GM12892 (cell line): ENCODE results near the gene NSD1.

ENCODE experiments used
- DNase-seq: peaks from one replicate; pipeline ENCODE4 v3.0.0; 2011; ENCODE audit not compliant: insufficient read length
- FAIRE-seq: peaks from 2 replicates; lab custom pipeline; 2011; peaks lifted over from hg19 to GRCh38; lab: Jason Lieb, UNC
- POLR2A ChIP-seq: IDR thresholded peaks from 2 replicates; pipeline ENCODE4 v1.6.1; 2011; ENCODE audit warnings: low read depth, low read length, control low read depth
- POLR2AphosphoS5 ChIP-seq: IDR thresholded peaks from 2 replicates; pipeline ENCODE4 v1.6.1; 2011; ENCODE audit warnings: low read depth, low read length, control low read depth
- TAF1 ChIP-seq: IDR thresholded peaks from 2 replicates; pipeline ENCODE4 v1.6.1; 2011; ENCODE audit warnings: low read depth, mild to moderate bottlenecking, control low read depth, low read length, borderline replicate concordance

NSD1 gene

DNA sequence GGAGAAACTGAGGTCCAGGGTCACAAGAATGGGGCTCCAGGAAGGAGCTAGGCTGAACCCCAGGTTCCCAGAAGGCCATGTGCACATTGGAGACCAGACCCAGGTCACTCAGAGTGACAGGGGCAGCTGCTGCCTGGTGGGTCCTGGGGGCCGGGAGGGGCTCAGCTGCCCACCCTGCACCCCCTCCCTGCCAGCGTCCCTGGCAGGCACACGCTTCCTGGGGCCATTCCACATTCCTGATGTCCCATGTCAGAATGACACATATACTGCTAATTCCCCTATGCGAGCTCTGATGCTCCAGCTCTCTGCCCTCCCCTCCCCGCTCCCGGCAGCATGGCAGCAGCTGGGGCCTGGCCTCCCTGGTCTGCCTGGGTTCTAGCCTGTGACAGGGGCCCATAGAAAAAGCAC lies 32.9 kb upstream of the NSD1 start:
- DNase-seq (no peak), FAIRE-seq (no peak)
- no peak for TF ChIP-seq POLR2AphosphoS5
- no peak for TF ChIP-seq TAF1

DNA sequence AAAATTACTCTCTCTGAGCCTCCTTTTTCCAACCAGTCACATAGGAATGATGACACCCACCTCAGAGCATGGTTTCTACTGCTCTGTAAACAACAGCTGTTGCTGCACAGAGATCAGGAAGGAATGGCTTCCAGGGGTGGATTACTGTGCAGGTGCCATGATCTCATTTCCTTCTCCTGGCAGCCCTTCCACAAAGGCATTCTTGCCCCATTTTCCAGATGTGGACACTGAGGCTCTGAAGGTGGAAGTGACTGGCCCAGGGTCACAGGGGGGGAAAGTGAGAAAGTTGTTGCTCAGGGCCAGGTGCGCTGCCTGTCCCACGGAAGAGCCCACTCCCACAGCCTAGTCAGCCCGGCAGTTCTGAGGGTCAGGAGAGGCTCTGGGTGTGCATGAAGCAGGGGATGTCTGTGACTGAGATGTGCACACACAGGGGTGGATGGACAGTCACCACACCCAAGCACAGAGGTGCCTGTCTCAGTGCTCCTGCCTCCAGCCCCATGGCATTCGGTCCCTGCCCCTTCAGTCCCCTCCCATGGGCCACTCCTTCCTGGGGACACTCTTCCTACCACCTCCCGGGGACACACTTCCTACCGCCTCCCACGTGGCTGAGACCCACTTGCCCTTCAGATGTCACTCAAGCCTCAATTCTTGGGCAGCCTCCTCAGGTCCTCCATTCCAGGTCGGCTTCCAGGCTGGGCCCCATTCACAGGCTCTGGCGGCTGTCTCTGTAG lies 29.9 kb upstream of the NSD1 start:
- TF ChIP-seq POLR2AphosphoS5 (no peak), TAF1 (no peak), POLR2A (no peak)

DNA sequence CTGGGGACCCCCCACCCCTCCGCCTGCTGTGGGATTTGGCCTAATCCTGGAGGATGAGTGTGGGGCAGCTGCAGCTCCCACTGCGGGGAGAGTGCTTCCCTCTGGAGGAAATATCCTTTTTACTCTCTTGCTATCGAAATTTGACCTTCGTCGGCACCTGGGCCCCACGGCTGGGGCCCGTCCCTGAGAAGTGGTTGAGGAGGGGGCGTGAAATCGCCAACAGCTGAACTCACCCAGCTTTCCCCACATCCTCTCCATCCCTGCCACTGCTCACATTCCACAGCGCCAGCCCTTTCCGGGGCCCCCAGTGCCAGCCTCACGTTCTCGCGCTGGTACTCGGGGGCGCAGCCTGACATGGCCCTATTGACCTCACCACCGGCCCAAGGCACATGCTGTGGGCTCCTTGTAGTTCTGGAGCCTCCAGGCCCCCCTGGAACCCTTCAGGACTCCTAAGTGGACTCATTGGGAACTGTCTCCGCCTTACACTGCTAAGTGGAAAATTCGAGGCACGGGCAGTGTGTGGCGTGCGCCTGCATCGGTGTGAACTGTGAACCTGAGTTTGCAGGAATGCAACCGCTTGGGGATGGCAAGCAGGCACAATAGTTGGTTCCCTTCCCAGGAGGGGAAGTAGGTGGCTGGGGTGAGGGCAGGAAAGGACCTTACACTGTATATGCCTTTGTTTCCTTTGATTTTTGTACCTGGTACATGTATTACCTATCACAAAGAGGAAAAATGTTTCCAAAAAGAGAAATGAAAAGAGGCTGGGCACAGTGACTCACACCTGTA lies 27.7 kb upstream of the NSD1 start:
- no peak for TF ChIP-seq POLR2A
- DNase-seq: no peak
- FAIRE-seq: no peak

More for the DNA sequence above, 29.9 kb upstream of the NSD1 start:
- no peak for DNase-seq
- no peak for FAIRE-seq

DNA sequence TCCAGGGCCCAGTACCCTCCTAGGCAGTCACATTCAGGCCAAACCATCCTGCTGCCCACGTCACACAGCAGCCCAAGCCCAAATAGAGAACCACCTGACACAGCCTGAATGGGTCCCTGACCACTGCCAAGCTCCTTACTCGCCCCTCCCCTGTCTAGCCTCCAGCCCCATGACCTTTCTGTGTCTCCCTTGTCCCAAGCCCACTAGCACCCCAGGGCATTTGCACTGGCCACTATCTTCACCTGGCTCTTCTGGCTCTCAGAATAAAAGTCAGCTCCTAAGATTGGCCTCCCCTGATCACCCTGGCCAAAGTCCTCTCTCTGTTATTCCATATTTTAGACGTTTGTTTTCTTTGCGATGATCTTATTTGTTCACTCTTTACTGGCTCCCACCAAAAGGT lies 26.4 kb upstream of the NSD1 start:
- DNase-seq (no peak), FAIRE-seq (no peak)
- TF ChIP-seq POLR2AphosphoS5 (no peak), TAF1 (no peak), POLR2A (no peak)

DNA sequence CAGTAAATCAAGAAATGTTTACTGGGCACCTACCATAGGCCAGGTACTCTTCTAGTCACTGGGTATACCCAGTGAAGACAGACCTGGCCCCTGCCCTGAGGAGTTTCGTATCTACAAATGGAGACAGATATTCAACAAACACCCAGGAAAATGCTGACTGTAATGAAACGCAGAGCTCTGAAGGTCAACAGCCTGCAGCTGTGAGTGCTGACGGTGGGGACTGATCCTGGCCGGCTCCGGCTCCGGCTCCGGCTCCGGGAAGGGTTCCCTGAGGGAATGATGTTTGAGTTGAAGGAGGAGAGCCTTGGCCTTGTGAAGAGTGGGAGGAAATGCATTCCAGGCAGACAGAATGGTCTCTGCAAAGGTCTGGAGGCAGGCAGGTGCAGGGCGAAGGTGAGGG lies 23.8 kb upstream of the NSD1 start:
- DNase-seq (no peak), FAIRE-seq (no peak)
- TF ChIP-seq POLR2A (no peak), TAF1 (no peak), POLR2AphosphoS5 (no peak)

DNA sequence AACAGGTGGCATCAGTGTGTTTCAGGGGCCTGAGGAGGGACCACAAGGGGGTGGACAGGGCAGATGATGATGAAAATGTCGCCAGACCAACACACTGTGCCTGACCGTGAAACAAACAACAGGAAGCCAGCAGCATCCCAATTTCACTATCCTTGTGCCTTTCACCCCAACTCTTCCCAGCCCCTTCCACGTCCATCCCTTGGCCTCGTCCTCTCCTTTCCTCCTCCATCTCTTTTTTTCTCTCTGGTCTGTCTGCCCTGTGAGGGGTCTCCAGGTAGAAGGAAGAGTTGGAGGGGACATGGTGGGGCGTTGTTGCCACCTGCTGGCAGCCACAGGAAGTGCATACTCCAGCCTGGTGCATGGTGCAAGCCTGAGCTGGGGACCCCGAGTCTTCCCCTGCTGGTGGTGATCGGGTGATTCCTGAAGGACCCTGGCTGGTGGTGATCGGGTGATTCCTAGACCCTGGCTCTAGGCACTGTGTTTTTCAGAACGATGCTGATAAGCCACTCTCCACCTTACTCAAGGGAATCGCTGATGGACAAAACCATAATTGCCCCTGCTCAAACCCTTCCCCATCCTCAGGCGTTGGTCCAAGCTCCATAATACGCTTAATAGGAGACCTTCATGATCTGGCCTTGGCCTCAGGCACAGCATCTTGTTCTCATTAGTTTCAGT lies 21.7 kb upstream of the NSD1 start:
- peak; percentile 77 for FAIRE-seq
- peak; percentile 67 for DNase-seq
- TF ChIP-seq POLR2A (no peak), POLR2AphosphoS5 (no peak), TAF1 (no peak)

DNA sequence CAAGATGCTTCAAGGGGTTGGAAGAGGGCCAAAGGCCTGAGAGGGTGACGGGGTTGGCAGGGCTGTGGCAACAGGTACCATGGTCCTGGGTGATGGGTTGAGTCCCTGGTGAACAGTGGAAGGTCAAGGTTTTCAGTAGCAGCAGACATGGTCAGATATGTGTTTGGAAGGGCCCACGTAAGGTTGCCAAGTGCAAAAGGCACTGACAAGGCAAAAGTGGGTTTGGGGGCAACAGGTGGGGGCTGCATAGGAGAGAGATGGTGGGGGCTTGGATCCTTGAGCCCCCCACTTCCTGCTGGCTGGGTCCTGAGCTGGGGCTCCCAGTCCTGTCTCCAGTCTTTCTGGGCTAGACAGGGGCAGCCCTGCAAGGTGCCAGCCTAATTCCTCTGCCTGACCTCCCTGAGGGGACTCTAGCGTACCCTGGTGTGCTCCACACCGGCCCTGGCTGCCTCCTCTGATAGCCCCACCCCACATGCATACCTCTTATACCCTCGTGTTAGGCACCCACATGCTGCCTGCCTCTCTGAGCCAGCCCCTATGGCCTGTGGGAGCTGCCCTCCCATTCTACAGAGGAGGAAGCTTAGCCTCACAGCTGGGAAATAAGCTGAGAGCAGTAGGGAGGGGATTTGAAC lies 20.9 kb upstream of the NSD1 start:
- no peak for FAIRE-seq

GRCh38 chr5:177113566-177114424 lies 19.8 kb upstream of the NSD1 start:
- DNase-seq (peak; percentile 82), FAIRE-seq (peak; percentile 98)
- no peak for TF ChIP-seq TAF1
- no peak for TF ChIP-seq POLR2A
- no peak for TF ChIP-seq POLR2AphosphoS5

More for the DNA sequence above, 20.9 kb upstream of the NSD1 start:
- TF ChIP-seq POLR2A (no peak), POLR2AphosphoS5 (no peak), TAF1 (no peak)
- DNase-seq: no peak

GRCh38 chr5:177116631-177117373 lies 16.8 kb upstream of the NSD1 start:
- TF ChIP-seq POLR2AphosphoS5 (no peak), TAF1 (no peak), POLR2A (no peak)
- peak; percentile 68 for DNase-seq
- no peak for FAIRE-seq

DNA sequence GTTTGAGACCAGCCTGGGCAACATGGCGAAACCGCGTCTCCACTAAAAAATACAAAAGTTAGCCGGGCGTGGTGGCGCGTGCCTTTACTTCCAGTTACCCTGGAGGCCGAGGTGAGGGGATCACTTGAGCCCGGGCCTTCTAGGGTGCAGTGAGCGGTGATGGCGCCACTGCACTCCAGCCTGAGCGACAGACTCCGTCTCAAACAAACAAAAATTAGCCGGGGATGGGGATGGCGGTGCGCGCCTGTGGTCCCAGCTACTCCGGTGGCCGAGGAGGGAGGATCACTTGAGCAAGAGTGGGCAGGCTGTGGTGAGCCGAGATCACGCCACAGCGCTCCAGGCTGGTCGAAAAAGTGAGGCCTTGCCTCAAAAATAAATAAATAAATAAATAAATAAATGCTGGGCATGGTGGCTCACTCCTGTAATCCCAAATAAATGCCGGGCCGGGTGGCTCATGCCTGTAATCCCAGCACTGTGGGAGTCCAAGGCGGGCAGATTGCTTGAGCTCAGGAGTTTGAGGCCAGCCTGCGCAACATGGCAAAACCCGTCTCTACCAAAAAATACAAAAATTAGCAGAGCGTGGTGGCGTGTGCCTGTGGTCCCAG lies 16.0 kb upstream of the NSD1 start:
- DNase-seq (no peak), FAIRE-seq (no peak)
- TF ChIP-seq POLR2AphosphoS5 (no peak), TAF1 (no peak), POLR2A (no peak)
